Chondrocyte (in vitro differentiated cells): ENCODE results near the gene ACSS3. TPM values are rescaled to one million over a fixed set of nuclear protein-coding genes. Genes with fewer than 3 reads are reported as not detected.

ENCODE experiments used
- DNase-seq: peaks from one replicate; pipeline ENCODE4 v3.0.0; 2021; ENCODE audit warnings: mixed read lengths, low spot score
- H3K27ac Mint-ChIP-seq: one replicate; pipeline ENCODE4 v1.8.0; 2021; ENCODE audit warnings: mild to moderate bottlenecking, moderate library complexity, mixed read lengths; ENCODE audit not compliant: unreplicated experiment
- H3K27me3 Mint-ChIP-seq: 2 replicates; pipeline ENCODE4 v1.8.0; 2021; ENCODE audit warnings: low read depth, mixed read lengths
- H3K36me3 Mint-ChIP-seq: 2 replicates; pipeline ENCODE4 v1.8.0; 2021; ENCODE audit warnings: low read depth, mixed read lengths
- H3K4me1 Mint-ChIP-seq: 2 replicates; pipeline ENCODE4 v1.8.0; 2021; ENCODE audit warnings: low read depth, mild to moderate bottlenecking, mixed read lengths
- H3K4me3 Mint-ChIP-seq: one replicate; pipeline ENCODE4 v1.8.0; 2021; ENCODE audit warnings: mild to moderate bottlenecking, moderate library complexity, mixed read lengths; ENCODE audit not compliant: unreplicated experiment
- H3K9me3 Mint-ChIP-seq: 2 replicates; pipeline ENCODE4 v1.8.0; 2021; ENCODE audit warnings: low read depth, mixed read lengths
- CTCF ChIP-seq: fragments of 200-600 bp; sonication (generic); IDR thresholded peaks from 2 replicates; pipeline ENCODE4 v1.5.0; 2021; ENCODE audit warnings: antibody characterized with exemption, mild to moderate bottlenecking, moderate library complexity
- total RNA-seq: library from RNA; stranded (reverse); gene quantifications from 3 replicates; pipeline ENCODE4 v1.2.1, GENCODE V29; 2021

ACSS3 gene
- total RNA-seq, 1 donor from 2014 or later, result 2.2 TPM

GRCh38 chr12:81245907-81246570, 168.2 kb downstream of the ACSS3 start:
- H3K4me1 Mint-ChIP-seq, result peaks cover 8% of the 10 kb centered on the region
- no peak for TF ChIP-seq CTCF
- peaks cover 10% of the 10 kb centered on the region for H3K9me3 Mint-ChIP-seq
- H3K27ac Mint-ChIP-seq, result no peak overlapping the region
- H3K36me3 Mint-ChIP-seq, result no peaks in the 10 kb centered on the region
- no peak for DNase-seq
- H3K4me3 Mint-ChIP-seq, result no peak overlapping the region
- no peaks in the 10 kb centered on the region for H3K27me3 Mint-ChIP-seq

DNA sequence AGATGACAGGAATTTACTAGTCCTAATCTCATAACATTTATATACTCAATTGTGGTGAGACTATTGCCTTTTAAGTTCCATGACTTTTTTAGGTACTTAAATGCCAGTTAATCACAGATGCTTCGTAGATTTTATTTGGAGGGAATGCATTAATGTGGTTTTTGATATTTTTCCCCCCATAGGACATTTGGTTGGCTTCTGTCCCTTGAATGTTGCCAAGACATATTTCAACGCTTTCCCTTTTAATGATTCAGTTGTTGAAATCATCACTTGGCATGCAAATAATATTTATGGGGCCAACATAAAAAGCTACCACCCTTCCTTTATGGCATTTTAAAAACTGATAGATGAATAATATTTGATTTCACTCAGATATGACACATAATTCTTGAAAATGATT, 172.1 kb downstream of the ACSS3 start:
- Mint-ChIP-seq H3K27me3 (no peaks in the 10 kb centered on the region), H3K4me1 (peaks cover 8% of the 10 kb centered on the region), H3K36me3 (no peaks in the 10 kb centered on the region), H3K9me3 (no peaks in the 10 kb centered on the region), H3K27ac (no peak overlapping the region), H3K4me3 (no peak overlapping the region)
- TF ChIP-seq CTCF, result no peak
- DNase-seq, result no peak

- no peak overlapping the region for H3K4me3 Mint-ChIP-seq
- no peaks in the 10 kb centered on the region for H3K36me3 Mint-ChIP-seq
- DNase-seq, result no peak
- H3K9me3 Mint-ChIP-seq, result no peaks in the 10 kb centered on the region
- TF ChIP-seq CTCF, result no peak
- no peak overlapping the region for H3K27ac Mint-ChIP-seq
- H3K27me3 Mint-ChIP-seq, result no peaks in the 10 kb centered on the region
- no peaks in the 10 kb centered on the region for H3K4me1 Mint-ChIP-seq
These were observed 174.3 kb downstream of the ACSS3 start for GRCh38 chr12:81252228-81252627.

GRCh38 chr12:81253360-81253759, 175.5 kb downstream of the ACSS3 start:
- H3K4me3 Mint-ChIP-seq, result no peak overlapping the region
- H3K36me3 Mint-ChIP-seq, result no peaks in the 10 kb centered on the region
- H3K27ac Mint-ChIP-seq, result no peak overlapping the region
- H3K4me1 Mint-ChIP-seq, result no peaks in the 10 kb centered on the region
- no peaks in the 10 kb centered on the region for H3K9me3 Mint-ChIP-seq
- H3K27me3 Mint-ChIP-seq, result no peaks in the 10 kb centered on the region
- TF ChIP-seq CTCF, result no peak
- DNase-seq, result no peak

GRCh38 chr12:81255456-81255855, 177.6 kb downstream of the ACSS3 start:
- Mint-ChIP-seq H3K4me3 (no peak overlapping the region), H3K9me3 (no peaks in the 10 kb centered on the region), H3K4me1 (no peaks in the 10 kb centered on the region), H3K27me3 (no peaks in the 10 kb centered on the region), H3K36me3 (no peaks in the 10 kb centered on the region), H3K27ac (no peak overlapping the region)
- no peak for DNase-seq
- TF ChIP-seq CTCF, result no peak
